ENCODE results near the gene GAREM1.

DNA sequence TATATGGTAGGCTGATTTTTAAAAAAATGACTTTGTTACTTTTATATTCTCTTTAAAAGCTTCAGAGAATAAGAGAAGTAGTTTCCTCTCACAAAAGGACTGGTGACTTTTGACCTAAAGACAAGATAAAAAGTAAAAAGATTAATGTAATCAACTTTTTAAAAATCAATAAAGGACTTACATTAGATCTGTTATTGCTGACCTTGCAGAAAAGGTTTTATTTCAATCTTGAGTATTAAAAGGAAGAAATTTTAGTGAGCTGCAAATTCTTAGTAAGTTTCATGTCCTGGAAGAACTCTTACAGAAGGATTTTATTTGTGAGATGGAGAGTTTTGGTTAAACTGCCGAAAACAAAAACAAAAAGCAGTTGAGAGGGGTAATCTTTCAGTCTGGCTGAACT, 2.2 kb upstream of the GAREM1 start:
- TF ChIP-seq, protein P1, sequence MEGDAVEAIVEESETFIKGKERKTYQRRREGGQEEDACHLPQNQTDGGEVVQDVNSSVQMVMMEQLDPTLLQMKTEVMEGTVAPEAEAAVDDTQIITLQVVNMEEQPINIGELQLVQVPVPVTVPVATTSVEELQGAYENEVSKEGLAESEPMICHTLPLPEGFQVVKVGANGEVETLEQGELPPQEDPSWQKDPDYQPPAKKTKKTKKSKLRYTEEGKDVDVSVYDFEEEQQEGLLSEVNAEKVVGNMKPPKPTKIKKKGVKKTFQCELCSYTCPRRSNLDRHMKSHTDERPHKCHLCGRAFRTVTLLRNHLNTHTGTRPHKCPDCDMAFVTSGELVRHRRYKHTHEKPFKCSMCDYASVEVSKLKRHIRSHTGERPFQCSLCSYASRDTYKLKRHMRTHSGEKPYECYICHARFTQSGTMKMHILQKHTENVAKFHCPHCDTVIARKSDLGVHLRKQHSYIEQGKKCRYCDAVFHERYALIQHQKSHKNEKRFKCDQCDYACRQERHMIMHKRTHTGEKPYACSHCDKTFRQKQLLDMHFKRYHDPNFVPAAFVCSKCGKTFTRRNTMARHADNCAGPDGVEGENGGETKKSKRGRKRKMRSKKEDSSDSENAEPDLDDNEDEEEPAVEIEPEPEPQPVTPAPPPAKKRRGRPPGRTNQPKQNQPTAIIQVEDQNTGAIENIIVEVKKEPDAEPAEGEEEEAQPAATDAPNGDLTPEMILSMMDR (IDR thresholded peaks at IDR 0.05; ENCODE audit: low read depth, low read length), result no peak
- no peak for TF ChIP-seq POLR2A (IDR thresholded peaks at IDR 0.05; ENCODE audit: extremely low read depth, insufficient read length)
- TF ChIP-seq MYC (IDR thresholded peaks at IDR 0.05; ENCODE audit: low read depth, low read length), result no peak

All from NB4 (cell line).